ENCODE data around the gene TNXB. TPM values are rescaled to one million over a fixed set of nuclear protein-coding genes. Genes with fewer than 3 reads are reported as not detected.

TNXB gene
- total and polyA plus RNA-seq, 11 donors = 17.8 to 234 (median 51.8) TPM

DNA sequence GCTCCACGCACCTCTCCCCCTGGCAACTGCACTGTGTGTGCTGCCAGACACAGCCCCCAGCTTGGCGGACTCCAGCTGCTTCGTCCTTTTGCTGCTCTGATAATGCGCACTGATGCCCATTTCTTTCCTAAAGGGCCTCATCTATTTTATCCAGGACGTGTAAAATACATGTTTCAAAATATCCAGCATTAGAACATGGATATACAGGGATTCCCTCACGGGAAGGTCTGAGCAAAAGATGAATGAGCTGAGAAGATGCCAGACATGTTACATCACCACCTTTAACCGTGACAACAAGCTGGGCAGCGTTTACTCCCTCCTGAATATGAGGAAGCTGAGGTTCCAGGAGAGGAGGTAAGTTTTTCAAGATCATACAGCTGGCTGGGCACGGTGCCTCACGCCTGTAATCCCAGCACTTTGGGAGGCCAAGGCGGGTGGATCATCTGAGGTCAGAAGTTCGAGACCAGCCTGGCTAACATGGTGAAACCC lies 32.8 kb downstream of the TNXB start:
- peak in 1 of 5 donors; percentile 66 for DNase-seq
- peaks cover 0 to 97% (median 46%) of the 10 kb centered on the region in 9 donors for H3K36me3 ChIP-seq
- no peak overlapping the region for H3K4me3 ChIP-seq
- H3K27ac ChIP-seq = peak overlapping the region in 6 of 12 donors; percentile 12 to 66 (median 43)
- no peaks in the 10 kb centered on the region for H3K9me3 ChIP-seq
- TF ChIP-seq CTCF (IDR thresholded peaks at IDR 0.05) (no peak), POLR2A (IDR thresholded peaks at IDR 0.05) (no peak)
- H3K27me3 ChIP-seq = no peaks in the 10 kb centered on the region
- peaks cover 0 to 35% (median 2%) of the 10 kb centered on the region in 12 donors for H3K4me1 ChIP-seq
- intact Hi-C loops (cut with DNase I) = no loop called here
- WGBS, 4 donors = 53 to 64% (median 60%) methylated on average over 12 of the region's 12 CpGs
- peak in 2 of 4 donors; percentile 28 to 51 for ATAC-seq

- WGBS, 4 donors = 76 to 83% (median 79%) methylated on average over 3 of the region's 3 CpGs
- TF ChIP-seq POLR2A (IDR thresholded peaks at IDR 0.05) (no peak), CTCF (IDR thresholded peaks at IDR 0.05) (no peak)
- H3K27ac ChIP-seq = peak overlapping the region in 2 of 12 donors; percentile 37 to 66
- H3K4me3 ChIP-seq = no peak overlapping the region
- no peaks in the 10 kb centered on the region for H3K27me3 ChIP-seq
- H3K36me3 ChIP-seq = peaks cover 0 to 95% (median 45%) of the 10 kb centered on the region in 9 donors
- DNase-seq (no peak), ATAC-seq (no peak)
- H3K9me3 ChIP-seq = no peaks in the 10 kb centered on the region
- intact Hi-C loops (cut with DNase I) = no loop called here
- peaks cover 0 to 35% (median 0%) of the 10 kb centered on the region in 12 donors for H3K4me1 ChIP-seq
These were observed 33.4 kb downstream of the TNXB start for GRCh38 chr6:32075781-32076180.

DNA sequence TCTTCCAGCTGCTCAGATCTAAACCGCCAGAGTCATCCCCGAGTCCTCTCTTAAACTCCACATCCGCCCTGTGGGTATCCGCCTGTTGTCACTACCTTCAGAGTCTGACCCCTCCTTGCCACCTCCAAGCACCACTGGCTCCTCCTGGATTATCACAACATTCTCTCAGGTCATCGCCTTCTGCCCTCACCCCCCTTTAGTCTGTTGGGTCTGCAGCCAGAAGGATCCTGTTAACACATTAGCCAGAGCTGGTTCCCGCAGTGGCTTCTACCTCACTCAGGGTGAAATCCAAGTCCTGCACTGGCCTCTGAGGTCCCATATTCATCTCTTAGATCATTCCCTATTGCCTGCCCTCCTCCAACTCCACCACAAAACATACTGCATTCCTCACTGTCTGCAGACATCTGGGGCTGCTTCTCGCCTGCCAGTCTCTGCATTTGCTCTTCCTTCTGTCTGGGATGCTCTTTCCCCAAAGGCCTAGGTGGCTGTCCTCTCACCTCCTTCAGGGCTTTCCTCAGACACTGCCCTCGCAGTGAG lies 34.1 kb downstream of the TNXB start:
- DNase-seq = peak in 1 of 5 donors; percentile 6
- Histone ChIP-seq H3K36me3 (peaks cover 0 to 95% (median 44%) of the 10 kb centered on the region in 9 donors), H3K4me1 (peaks cover 0 to 36% (median 0%) of the 10 kb centered on the region in 12 donors), H3K9me3 (no peaks in the 10 kb centered on the region), H3K27me3 (no peaks in the 10 kb centered on the region), H3K27ac (peak overlapping the region in 1 of 12 donors; percentile 66), H3K4me3 (no peak overlapping the region)
- no peak for ATAC-seq
- WGBS, 4 donors = 75 to 84% (median 77%) methylated on average over 8 of the region's 8 CpGs
- intact Hi-C loops (cut with DNase I) = no loop called here
- TF ChIP-seq POLR2A (IDR thresholded peaks at IDR 0.05) (no peak), CTCF (IDR thresholded peaks at IDR 0.05) (no peak)

GRCh38 chr6:32073613-32074012 lies 35.5 kb downstream of the TNXB start:
- Histone ChIP-seq H3K4me3 (no peak overlapping the region), H3K36me3 (peaks cover 0 to 98% (median 41%) of the 10 kb centered on the region in 9 donors), H3K9me3 (no peaks in the 10 kb centered on the region), H3K4me1 (peaks cover 0 to 36% (median 0%) of the 10 kb centered on the region in 12 donors), H3K27ac (peak overlapping the region in 1 of 12 donors; percentile 10), H3K27me3 (no peaks in the 10 kb centered on the region)
- ATAC-seq (no peak), DNase-seq (no peak)
- TF ChIP-seq CTCF (IDR thresholded peaks at IDR 0.05) (no peak), POLR2A (IDR thresholded peaks at IDR 0.05) (no peak)
- intact Hi-C loops (cut with DNase I) = no loop called here
- WGBS, 4 donors = 91 to 97% (median 93%) methylated on average over 10 of the region's 10 CpGs
